OCI-LY3 (cell line): ENCODE results near the gene SI.

ENCODE experiments used
- H2AFZ ChIP-seq: fragments of 200-600, 300-600 bp; shearing (Covaris generic); 2 replicates; pipeline ENCODE4 v1.6.0; 2014; ENCODE audit warnings: antibody characterized with exemption, low read depth, low read length
- H3K27ac ChIP-seq: fragments of 200-600, 300-600 bp; sonication (generic); 2 replicates; pipeline ENCODE4 v1.5.1; 2014; ENCODE audit warnings: mild to moderate bottlenecking, low read length, moderate library complexity, mixed read lengths
- H3K27me3 ChIP-seq: fragments of 200-600, 300-600 bp; sonication (generic); 2 replicates; pipeline ENCODE4 v1.6.1; 2014; ENCODE audit warnings: low read depth, low read length, mixed read lengths
- H3K36me3 ChIP-seq: fragments of 200-600, 300-600 bp; sonication (generic); replicated peaks from 2 replicates; pipeline ENCODE3; 2014; ENCODE audit warnings: low read depth, low read length, mixed read lengths
- H3K4me1 ChIP-seq: fragments of 300-600, 200-600 bp; sonication (generic); 2 replicates; pipeline ENCODE4 v1.6.1; 2014; ENCODE audit warnings: low read length, mixed read lengths
- H3K4me2 ChIP-seq: fragments of 200-600, 300-600 bp; sonication (generic); 2 replicates; pipeline ENCODE4 v1.6.1; 2014; ENCODE audit warnings: low read length, mixed read lengths
- H3K4me3 ChIP-seq: fragments of 300-600, 200-600 bp; sonication (generic); 2 replicates; pipeline ENCODE4 v1.5.1; 2014; ENCODE audit warnings: antibody characterized with exemption, mild to moderate bottlenecking, low read length, moderate library complexity
- H3K79me2 ChIP-seq: fragments of 300-600, 200-600 bp; shearing (Covaris generic); 2 replicates; pipeline ENCODE4 v1.6.1; 2014; ENCODE audit warnings: mild to moderate bottlenecking, low read length, mixed read lengths
- H3K9ac ChIP-seq: fragments of 300-600, 200-600 bp; shearing (Covaris generic); 2 replicates; pipeline ENCODE4 v1.6.0; 2014; ENCODE audit warnings: mild to moderate bottlenecking, low read length, moderate library complexity
- H3K9me3 ChIP-seq: fragments of 200-600, 300-600 bp; shearing (Covaris generic); 2 replicates; pipeline ENCODE4 v1.6.1; 2014; ENCODE audit warnings: low read length, mixed read lengths; ENCODE audit not compliant: insufficient read depth
- H4K20me1 ChIP-seq: fragments of 200-600, 300-600 bp; sonication (generic); 2 replicates; pipeline ENCODE4 v1.6.1; 2016; ENCODE audit warnings: low read length, mixed read lengths; ENCODE audit not compliant: insufficient read depth
- EZH2phosphoT487 ChIP-seq: fragments of 200-600 bp; shearing (Covaris generic); IDR thresholded peaks from 2 replicates; pipeline ENCODE4 v1.6.1; 2018; ENCODE audit warnings: antibody characterized with exemption, mixed run types, low read depth
- TF ChIP-seq, protein P1 (sequence below): fragments of 200-600, 300-600 bp; sonication (generic); IDR thresholded peaks from 2 replicates; pipeline ENCODE4 v1.5.1; 2014; ENCODE audit warnings: antibody characterized with exemption, low read length, low read depth

Gene SI

DNA sequence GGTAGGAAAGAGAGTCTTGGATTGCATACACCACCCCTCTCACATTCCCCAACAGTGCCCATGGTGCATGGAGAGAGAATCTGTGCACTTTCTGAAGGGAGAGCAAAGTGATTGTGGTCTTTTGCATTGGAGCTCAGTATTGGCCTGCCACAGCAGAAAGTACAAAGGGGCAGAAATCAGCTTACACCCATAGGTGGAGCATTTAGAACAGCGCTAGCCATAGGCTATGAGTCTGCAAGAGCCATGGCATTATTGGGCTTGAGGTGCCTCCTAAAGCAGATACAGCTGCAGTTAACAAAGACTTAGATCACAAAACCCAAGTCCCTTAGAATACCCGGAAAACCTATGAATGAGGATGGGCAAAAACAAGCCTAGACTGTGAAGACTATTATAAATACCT is 21.8 kb downstream of the SI start:
- Histone ChIP-seq H4K20me1 (no peaks in the 10 kb centered on the region), H3K4me3 (no peak overlapping the region), H2AFZ (no peak overlapping the region), H3K36me3 (no peaks in the 10 kb centered on the region), H3K4me1 (no peaks in the 10 kb centered on the region), H3K27me3 (no peaks in the 10 kb centered on the region), H3K4me2 (no peak overlapping the region), H3K27ac (no peak overlapping the region), H3K79me2 (no peaks in the 10 kb centered on the region), H3K9ac (no peak overlapping the region), H3K9me3 (no peaks in the 10 kb centered on the region)
- TF ChIP-seq EZH2phosphoT487, result no peak
- TF ChIP-seq, protein P1, sequence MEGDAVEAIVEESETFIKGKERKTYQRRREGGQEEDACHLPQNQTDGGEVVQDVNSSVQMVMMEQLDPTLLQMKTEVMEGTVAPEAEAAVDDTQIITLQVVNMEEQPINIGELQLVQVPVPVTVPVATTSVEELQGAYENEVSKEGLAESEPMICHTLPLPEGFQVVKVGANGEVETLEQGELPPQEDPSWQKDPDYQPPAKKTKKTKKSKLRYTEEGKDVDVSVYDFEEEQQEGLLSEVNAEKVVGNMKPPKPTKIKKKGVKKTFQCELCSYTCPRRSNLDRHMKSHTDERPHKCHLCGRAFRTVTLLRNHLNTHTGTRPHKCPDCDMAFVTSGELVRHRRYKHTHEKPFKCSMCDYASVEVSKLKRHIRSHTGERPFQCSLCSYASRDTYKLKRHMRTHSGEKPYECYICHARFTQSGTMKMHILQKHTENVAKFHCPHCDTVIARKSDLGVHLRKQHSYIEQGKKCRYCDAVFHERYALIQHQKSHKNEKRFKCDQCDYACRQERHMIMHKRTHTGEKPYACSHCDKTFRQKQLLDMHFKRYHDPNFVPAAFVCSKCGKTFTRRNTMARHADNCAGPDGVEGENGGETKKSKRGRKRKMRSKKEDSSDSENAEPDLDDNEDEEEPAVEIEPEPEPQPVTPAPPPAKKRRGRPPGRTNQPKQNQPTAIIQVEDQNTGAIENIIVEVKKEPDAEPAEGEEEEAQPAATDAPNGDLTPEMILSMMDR, result no peak

DNA sequence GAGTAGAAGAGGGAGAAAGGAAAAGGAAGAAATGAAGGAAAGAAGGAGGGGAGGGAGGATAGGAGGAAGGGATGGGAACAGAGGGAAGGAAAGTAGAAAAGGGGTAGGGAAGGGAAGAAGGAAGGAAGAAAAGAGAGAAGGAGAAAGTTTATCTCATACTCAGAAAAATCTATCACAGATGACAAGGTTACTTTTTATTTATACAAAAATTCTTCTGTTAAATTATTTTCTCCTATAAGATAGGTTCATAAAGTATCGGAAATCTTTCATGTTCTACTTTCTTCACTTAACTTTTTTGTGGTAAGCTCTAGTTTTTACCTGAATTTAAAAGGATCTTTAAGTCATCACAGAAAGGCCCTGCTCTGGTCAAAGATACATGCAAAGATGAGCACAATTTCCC is 38.1 kb downstream of the SI start:
- no peaks in the 10 kb centered on the region for H3K4me1 ChIP-seq
- no peaks in the 10 kb centered on the region for H3K79me2 ChIP-seq
- H3K4me3 ChIP-seq, result no peak overlapping the region
- no peaks in the 10 kb centered on the region for H3K9me3 ChIP-seq
- no peak overlapping the region for H2AFZ ChIP-seq
- H3K36me3 ChIP-seq, result no peaks in the 10 kb centered on the region
- no peaks in the 10 kb centered on the region for H3K27me3 ChIP-seq
- no peak overlapping the region for H3K4me2 ChIP-seq
- H3K9ac ChIP-seq, result no peak overlapping the region
- no peak for TF ChIP-seq EZH2phosphoT487
- TF ChIP-seq, protein P1, result no peak
- no peaks in the 10 kb centered on the region for H4K20me1 ChIP-seq
- H3K27ac ChIP-seq, result no peak overlapping the region

DNA sequence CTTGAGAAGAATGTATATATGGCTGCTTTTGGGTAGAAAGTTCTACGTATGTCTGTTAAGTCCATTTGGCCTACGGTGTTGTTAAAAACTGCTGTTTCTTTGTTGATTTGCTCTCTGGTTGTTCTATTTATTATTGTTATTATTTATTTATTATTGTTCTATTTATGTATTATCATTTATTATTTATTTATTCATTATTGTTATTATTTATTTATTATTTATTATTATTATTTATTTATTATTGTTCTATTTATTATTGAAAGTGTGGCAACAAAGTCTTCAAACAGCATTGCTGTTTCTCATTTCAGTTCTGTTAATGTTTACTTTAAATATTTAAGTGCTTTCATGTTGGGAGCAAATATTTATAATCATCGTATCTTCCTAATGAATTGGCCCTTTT is 66.7 kb downstream of the SI start:
- H3K27me3 ChIP-seq, result no peaks in the 10 kb centered on the region
- no peak overlapping the region for H3K4me3 ChIP-seq
- no peaks in the 10 kb centered on the region for H3K79me2 ChIP-seq
- H3K4me2 ChIP-seq, result no peak overlapping the region
- no peak for TF ChIP-seq EZH2phosphoT487
- TF ChIP-seq, protein P1, result no peak
- H2AFZ ChIP-seq, result no peak overlapping the region
- no peaks in the 10 kb centered on the region for H3K9me3 ChIP-seq
- H3K9ac ChIP-seq, result no peak overlapping the region
- H3K27ac ChIP-seq, result no peak overlapping the region
- no peaks in the 10 kb centered on the region for H3K4me1 ChIP-seq
- no peaks in the 10 kb centered on the region for H3K36me3 ChIP-seq
- H4K20me1 ChIP-seq, result no peaks in the 10 kb centered on the region

DNA sequence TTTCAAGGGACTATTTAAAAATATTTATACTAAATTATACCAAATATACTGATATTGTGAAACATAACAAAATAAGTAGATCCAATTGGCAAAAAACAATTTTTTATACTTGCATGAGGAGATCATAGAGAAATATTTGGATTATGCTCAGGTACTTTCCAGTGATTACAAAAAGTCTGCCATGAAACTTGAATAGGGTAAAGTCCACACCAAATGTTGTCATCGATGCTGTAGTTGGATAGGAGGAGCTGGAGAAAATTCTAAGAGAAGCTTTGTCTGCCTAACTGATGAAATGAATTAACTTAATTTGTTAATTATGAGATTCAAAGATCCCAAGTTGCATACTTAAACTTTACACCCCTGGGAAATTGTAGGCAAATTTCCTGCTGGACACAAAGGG is 93.3 kb downstream of the SI start:
- H3K9me3 ChIP-seq, result no peaks in the 10 kb centered on the region
- no peak overlapping the region for H2AFZ ChIP-seq
- H3K4me1 ChIP-seq, result no peaks in the 10 kb centered on the region
- H3K27ac ChIP-seq, result no peak overlapping the region
- no peaks in the 10 kb centered on the region for H4K20me1 ChIP-seq
- no peaks in the 10 kb centered on the region for H3K36me3 ChIP-seq
- no peak overlapping the region for H3K9ac ChIP-seq
- H3K4me2 ChIP-seq, result no peak overlapping the region
- H3K4me3 ChIP-seq, result no peak overlapping the region
- H3K27me3 ChIP-seq, result no peaks in the 10 kb centered on the region
- TF ChIP-seq EZH2phosphoT487, result no peak
- TF ChIP-seq, protein P1, result no peak
- H3K79me2 ChIP-seq, result no peaks in the 10 kb centered on the region
